ENCODE results near the gene FAM3C. TPM values are rescaled to one million over a fixed set of nuclear protein-coding genes. Genes with fewer than 3 reads are reported as not detected.

Gene FAM3C
- total and polyA plus RNA-seq, 2 of the 8 experiments (the other 6 are each of a cell fraction or from before 2014, with no cell fraction given) = 27.0 to 77.7 TPM

- TF ChIP-seq E2F6 (IDR thresholded peaks at IDR 0.05) (no peak), HDAC6 (IDR thresholded peaks at IDR 0.05; ENCODE audit: low read depth, low read length) (no peak), POLR2A (IDR thresholded peaks at IDR 0.05; ENCODE audit: control extremely low read depth in 1 of 2, low read depth in 2 of 2, low read length in 2 of 2) (no peak), ATF3 (IDR thresholded peaks at IDR 0.05; ENCODE audit: insufficient read depth, low read depth, low read length) (no peak), NRF1 (IDR thresholded peaks at IDR 0.05; ENCODE audit: low read depth, low read length) (no peak), CREB1 (IDR thresholded peaks at IDR 0.05) (no peak), MAFK (IDR thresholded peaks at IDR 0.05; ENCODE audit: low read depth, low read length) (no peak), RAD21 (IDR thresholded peaks at IDR 0.05 in 1 of 2, conservative IDR thresholded peaks at IDR 0.05 in 1 of 2; ENCODE audit: low read depth in 2 of 2, low read length in 2 of 2) (peak in 1 of 2 experiments; percentile 72), JUND (IDR thresholded peaks at IDR 0.05; ENCODE audit: low read length) (no peak)
These were observed 29.2 kb downstream of the FAM3C start (continued) for GRCh38 chr7:121366852-121367431.
